T47D (cell line): ENCODE measurements around the gene MAPK11.

Experiments used
- DNase-seq, 2 experiments: peaks; one replicate each; pipeline versions ENCODE4 v3.0.0 to v3.0.0-alpha.2; 2011 to 2012; ENCODE audit warnings: low read depth in 1 of 2, low spot score in 1 of 2
- JUND ChIP-seq: IDR thresholded peaks from 2 replicates; pipeline ENCODE4 v1.6.1; 2012; ENCODE audit warnings: low read depth
- in situ Hi-C: cut with HindIII; loops from 2 replicates; pipeline ENCODE4 v1.10.0; 2016; ENCODE audit warnings: low sequenced_read_pairs, low pct_unique_long_range_greater_than_20kb

Gene MAPK11

DNA sequence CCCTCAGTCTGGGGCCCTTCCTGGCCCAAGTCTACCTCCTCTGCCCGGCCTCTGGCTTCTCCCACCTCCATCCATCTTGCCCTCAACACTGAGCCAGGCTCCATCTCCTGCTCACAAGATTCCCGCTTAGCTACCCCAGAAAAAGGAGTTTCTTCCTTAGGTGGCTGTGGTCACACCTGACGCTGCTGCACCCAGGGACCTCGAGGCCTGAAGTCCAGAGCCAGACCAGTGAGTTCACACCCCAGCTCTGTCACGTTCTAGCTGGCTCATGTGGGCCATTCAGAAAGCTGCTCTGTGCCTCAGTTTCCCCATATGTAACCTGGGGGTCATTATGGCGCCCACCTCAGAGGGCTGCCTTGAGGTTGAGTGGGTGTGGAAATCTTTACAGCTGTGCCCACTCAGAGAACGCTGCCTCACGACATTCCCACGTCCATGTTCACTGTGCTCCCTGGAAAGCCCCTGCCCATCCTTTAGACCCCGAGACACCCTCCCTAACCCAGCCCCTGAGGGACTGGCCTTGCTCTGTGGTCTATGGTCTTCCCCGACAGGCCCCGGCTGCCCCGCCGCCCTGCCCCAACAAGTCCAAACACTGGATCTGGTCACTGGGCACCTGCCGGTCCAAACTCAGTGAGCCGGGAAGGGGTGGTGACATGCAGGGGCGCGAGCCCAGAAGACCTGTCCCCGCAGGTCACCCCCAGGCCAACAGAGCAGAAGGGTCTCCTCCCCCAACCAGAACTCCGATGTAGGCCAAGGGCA, 27.5 kb upstream of the MAPK11 start:
- in situ Hi-C loops, result no loop called here
- DNase-seq, result no peak
- no peak for TF ChIP-seq JUND

- in situ Hi-C loops, result no loop called here
- DNase-seq, result no peak
- no peak for TF ChIP-seq JUND
These were observed 26.7 kb upstream of the MAPK11 start for GRCh38 chr22:50296658-50297490.

GRCh38 chr22:50294319-50294656, 24.1 kb upstream of the MAPK11 start:
- no peak for DNase-seq
- TF ChIP-seq JUND, result no peak
- in situ Hi-C loops, result no loop called here

DNA sequence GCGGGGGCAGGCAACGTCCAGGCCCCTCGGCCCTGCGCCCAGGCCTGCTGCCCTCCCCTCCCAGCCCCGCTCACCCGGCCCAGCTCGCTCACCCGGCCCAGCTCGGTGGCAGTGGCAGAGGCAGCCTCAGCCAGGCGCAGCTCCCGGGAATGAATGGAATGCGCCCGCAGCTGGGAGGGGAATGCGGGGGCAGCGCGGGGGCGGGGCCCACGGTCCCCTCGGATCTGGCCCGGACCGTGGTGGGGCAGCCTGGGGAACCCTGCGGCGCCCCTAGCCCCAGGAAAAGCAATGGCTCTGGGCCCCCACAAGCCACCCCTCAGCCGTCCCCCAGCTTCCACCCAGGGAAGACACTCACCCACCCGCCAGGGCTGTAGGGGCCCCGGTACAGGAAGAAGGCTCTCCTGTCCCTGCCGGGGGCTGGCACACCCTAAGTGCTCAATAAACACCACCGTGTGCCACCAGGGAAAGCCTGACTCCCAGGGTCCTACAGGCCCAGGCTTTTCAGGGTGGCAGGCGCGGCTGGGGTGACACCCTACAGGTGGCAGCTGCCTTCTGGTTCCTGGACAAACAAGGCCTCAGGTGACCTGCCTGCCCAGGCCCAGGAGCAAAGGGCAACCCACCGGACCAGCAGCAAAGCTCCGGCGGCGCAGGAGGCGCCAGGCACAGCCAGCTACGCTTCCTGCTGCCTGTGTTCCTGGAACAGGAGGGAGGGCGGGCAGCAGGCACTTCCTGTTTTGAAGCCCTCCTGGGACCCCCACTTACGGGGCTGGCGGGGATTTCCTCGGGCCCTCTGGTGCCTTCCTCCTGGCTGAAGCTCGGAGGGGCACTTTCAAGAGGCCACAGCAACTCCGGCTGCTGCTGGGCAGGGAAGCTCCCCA, 23.5 kb upstream of the MAPK11 start:
- in situ Hi-C loops, result no loop called here
- DNase-seq, result peak in 1 of 2 experiments; percentile 91
- no peak for TF ChIP-seq JUND

- in situ Hi-C loops, result no loop called here
- no peak for TF ChIP-seq JUND
- DNase-seq, result no peak
These were observed 22.7 kb upstream of the MAPK11 start for GRCh38 chr22:50292643-50293440.

DNA sequence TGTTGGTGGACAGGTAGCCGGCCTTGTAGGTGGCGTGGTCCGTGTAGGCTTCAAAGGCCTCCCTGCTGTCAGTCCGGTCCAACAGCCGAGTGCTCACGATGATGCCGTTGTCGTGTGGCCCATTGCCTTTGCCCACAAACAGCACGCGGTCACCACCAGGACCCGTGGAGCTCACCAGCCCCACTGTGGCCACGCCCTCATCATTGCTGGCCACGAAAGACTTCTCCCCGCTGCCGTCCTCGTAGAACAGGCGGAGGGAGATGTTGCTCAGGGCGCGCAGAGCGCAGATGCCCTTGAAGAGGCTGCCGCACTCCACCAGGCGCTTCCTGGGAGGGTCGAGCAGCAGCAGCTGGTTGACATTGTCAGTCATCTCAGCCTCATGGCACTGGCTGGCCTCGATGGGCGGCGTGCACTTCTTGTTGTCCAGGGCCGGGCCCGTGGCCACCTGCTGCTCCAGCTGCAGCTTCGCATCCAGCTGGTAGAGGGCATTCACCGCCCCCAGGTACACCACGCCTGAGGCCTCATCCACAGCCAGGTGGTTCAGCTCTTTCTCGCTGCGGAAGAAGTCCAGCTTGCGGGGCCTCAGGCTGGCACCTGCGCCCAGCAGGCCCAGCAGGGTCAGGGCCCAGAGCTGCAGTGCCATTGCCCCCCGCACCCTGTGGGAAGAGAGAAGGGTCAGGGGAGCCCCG, 19.9 kb upstream of the MAPK11 start:
- no peak for DNase-seq
- TF ChIP-seq JUND, result no peak
- in situ Hi-C loops, result no loop called here

- in situ Hi-C loops, result no loop called here
- TF ChIP-seq JUND, result no peak
- no peak for DNase-seq
These were observed 19.2 kb upstream of the MAPK11 start for GRCh38 chr22:50289151-50289941.

- no peak for DNase-seq
- in situ Hi-C loops, result no loop called here
- TF ChIP-seq JUND, result no peak
These were observed 17.6 kb upstream of the MAPK11 start for GRCh38 chr22:50287731-50288130.

- no peak for DNase-seq
- no peak for TF ChIP-seq JUND
- in situ Hi-C loops, result no loop called here
These were observed 16.6 kb upstream of the MAPK11 start for GRCh38 chr22:50286701-50287318.

- DNase-seq, result no peak
- TF ChIP-seq JUND, result no peak
- in situ Hi-C loops, result no loop called here
These were observed 16.1 kb upstream of the MAPK11 start for GRCh38 chr22:50286275-50286674.
